ENCODE measurements around the gene MSH5. TPM values are rescaled to one million over a fixed set of nuclear protein-coding genes. Genes with fewer than 3 reads are reported as not detected.

Gene MSH5
- total RNA-seq, 1 donor from 2014 or later: 6.1 TPM

DNA sequence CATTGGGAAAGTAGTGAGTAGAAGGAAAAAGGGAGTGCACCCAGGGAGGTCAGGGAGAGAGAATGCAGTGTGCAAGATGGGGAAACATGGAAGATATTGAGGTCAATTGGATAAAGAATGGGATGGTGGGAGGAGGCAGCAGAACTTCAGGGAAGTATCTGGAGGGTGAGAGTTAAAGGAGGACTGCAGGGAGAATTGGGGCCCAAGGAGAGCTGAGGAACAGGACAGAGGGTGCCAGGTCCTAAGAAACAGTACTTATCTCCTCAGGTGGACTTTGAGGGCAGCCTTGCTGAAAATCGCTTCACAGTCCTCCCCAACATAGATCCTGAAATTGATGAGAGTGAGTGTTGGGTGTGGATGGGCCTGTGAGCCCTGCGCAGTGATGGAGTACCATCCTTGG lies 18.5 kb downstream of the MSH5 start:
- no peak for DNase-seq (ENCODE audit: low read depth, low spot score)

DNA sequence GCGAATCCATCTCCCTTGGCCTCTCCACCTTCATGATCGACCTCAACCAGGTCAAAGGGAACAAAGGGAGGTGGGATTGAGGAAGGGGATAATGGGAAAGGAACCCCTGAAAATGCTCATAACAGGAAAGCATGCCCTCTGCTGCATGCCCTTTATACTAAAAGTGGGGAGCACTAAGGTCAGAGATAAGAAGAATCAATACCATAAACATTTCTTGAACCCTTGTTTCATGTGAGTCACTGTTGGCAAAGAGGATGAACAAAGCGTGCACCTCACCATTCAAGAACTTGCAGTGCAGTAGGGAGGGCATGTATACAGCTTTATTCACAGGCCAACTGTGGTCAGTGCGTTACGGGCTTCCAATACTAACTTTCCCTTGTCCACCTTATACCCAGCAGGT lies 21.0 kb downstream of the MSH5 start:
- no peak for DNase-seq (ENCODE audit: low read depth, low spot score)

DNA sequence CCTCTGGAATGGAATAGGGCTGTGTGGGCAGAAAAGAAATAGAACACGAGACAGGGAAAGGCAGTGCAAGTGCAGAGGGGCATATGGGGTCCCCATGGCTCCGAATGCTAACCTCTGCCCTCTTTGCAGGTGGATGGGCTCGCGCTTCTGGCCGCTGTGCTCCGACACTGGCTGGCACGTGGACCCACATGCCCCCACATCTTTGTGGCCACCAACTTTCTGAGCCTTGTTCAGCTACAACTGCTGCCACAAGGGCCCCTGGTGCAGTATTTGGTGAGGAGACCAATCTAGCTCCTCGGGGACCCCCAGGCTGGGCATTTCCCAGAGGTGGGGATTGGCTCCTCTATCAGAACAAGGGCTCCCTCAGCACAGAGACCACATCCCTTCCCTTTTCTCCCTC lies 21.5 kb downstream of the MSH5 start:
- DNase-seq (ENCODE audit: low read depth, low spot score): no peak

DNA sequence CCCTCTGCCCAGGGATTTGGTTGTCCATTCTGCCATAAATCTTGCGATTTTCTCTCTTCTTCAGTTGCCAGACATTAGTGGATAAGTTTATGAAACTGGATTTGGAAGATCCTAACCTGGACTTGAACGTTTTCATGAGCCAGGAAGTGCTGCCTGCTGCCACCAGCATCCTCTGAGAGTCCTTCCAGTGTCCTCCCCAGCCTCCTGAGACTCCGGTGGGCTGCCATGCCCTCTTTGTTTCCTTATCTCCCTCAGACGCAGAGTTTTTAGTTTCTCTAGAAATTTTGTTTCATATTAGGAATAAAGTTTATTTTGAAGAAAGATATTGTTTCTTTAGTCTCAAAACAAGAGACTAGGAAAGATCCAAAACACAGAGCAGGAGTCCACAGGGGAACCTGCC lies 22.6 kb downstream of the MSH5 start, which contains the start of gene SAPCD1:
Gene SAPCD1, plus strand, starts transcription at position 301 of the 400 bp plus-strand sequence. CDS start 399 bp downstream, outside the sequence.
- no peak for DNase-seq (ENCODE audit: low read depth, low spot score)

DNA sequence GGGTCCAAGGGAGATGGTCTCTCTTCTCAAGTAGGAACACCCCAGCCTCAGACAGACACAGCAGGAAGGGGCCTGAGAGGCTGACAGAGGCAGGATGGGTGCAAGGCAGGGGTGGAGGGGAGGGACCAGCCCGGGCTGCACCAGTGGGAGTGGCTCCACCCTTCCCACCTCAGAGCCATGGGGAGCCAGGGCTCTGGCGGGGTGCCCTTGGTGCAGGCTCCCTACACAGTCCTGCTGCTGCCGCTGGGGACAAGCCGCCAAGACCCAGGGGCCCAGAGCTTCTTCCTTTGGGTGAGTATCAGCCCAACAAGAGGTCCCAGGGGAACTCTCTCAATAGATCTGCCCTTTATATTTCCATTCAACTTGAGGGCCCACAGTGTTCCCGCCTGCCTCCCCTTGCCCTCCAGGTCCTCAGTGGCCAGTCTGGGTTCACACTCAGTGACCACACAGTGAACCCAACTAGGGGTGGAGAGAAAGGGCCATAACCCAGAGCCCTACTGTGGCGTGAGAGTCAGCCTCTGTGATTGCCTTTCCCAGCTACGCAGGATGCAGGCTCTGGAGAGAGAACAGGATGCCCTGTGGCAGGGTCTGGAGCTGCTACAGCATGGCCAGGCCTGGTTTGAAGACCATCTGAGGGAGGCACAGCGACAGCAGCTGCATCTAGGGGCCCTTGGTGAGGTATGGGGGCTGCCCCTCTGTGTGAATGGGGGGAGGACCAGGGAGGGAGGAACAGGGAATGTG lies 23.2 kb downstream of the MSH5 start:
- no peak for DNase-seq (ENCODE audit: low read depth, low spot score)

DNA sequence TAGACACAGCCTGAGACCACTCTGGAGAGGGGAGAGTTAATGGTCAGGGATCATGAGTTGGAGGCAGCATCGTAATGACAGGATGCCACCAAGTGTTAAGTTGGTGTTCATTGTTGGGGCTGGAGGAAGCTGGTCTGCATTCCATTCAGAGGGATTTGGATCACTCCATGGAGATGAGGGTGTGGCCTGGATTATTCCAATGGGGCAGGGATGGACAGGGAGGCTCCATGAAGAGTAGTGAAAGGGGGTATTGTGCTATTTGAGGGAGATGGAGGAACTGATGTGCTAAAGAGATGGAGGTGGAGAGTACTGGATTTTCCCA lies 23.8 kb downstream of the MSH5 start:
- DNase-seq (ENCODE audit: low read depth, low spot score): no peak

DNA sequence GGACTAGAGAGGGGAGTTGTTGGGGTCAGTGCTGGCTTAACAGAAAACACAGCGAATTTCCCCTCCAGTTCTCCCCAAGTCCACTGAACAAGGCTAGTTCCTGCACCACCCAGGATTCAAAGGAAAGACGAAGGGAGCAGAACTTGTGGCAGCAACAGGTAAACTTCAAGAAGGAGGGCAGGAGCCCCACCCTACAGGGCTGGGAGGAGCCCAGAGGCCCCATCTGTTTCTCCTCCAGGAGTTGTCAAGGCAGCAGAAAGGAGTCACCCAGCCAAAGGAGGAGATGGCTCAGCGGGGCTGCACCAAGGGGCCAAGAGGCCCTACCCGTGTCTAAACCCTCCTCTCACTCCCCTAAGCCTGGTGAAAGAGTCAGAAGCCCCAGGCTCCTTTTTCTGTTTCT lies 24.4 kb downstream of the MSH5 start:
- DNase-seq (ENCODE audit: low read depth, low spot score): no peak

DNA sequence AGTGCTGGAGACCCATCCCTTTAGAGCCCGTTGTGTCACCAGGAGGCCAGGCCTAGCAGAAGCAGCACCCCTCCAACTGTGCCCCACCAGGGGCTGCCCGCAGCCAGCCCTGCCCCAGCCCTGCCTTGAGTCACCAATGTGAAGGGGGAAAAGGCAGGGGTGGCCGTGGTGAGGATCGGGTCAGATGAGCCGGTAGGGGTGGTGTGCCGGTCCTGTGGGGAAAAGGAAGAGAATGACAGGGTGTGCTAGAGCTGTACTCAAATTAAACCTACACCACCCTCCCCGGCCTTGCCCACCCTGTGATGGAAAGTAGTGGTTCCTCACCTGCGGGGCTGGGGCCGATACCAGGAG lies 25.7 kb downstream of the MSH5 start:
- no peak for DNase-seq (ENCODE audit: low read depth, low spot score)

DNA sequence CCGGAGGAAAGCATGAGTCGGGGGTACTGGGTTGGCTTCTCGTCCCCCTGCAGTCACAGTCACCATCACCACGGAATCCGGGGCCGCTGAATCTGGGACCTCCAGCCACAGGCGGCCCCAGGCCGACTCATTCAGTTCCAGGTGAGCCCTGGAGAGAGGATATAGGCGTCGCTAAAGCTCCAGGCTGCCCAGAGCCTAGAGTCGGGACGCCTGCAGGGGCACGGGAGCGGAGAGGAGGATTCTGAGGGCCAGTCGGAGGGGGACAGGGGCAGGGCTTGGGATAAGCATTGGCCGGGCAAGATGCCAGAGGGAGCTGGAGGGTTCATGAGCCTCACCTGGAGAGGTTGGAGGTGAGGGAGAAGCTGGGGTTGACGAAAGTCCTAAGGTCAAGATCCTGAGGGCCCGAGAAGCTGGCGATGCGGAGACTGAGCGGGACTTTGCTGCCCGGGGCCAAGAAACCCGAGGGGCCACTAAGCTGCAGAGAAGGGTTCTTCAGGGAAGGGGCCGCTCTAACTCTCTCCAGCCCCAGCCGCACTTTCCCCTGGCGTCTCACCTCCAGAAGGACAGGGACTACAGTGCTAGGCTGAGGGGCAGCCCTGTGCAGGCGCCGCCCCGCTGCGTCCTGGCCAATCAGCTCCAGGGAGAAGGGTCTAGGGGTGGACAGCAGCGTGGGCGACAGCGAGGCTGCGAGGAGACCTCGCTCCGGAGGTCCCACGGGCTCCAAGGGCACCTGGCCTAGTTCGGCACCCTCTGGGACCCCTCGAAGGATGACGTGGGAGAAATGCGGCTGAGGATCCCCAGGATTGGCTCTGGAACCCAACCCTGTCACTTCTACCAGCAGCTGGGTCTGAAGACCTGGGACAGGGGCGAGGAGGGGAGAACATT lies 26.3 kb downstream of the MSH5 start:
- DNase-seq (ENCODE audit: low read depth, low spot score): no peak

DNA sequence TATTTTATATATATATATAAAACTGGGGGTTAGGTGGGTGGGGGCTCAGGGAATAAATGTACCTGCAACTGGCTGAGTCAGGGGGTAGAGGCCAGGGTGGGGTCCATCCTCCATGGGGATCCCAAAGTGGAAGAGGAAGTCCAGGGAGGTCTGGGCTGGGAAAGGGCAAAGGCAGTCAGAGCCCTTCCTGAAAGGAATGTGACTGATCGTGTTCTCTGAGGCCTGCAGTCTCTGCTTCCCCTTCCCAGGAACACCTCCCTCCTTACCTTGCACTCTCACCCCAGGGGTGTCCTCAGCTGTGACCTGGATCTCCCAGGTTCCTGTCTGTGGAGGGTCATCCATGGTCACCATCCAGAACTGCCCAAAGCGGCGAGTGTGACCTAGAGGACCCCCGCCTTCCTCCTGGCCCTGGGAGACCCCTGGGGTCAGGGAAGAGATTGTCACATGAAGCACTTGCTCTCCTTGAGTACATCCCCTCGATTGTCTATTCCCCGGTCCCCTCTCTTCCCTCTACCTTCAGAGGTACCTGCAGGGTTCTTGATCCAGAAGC lies 27.4 kb downstream of the MSH5 start:
- no peak for DNase-seq (ENCODE audit: low read depth, low spot score)

DNA sequence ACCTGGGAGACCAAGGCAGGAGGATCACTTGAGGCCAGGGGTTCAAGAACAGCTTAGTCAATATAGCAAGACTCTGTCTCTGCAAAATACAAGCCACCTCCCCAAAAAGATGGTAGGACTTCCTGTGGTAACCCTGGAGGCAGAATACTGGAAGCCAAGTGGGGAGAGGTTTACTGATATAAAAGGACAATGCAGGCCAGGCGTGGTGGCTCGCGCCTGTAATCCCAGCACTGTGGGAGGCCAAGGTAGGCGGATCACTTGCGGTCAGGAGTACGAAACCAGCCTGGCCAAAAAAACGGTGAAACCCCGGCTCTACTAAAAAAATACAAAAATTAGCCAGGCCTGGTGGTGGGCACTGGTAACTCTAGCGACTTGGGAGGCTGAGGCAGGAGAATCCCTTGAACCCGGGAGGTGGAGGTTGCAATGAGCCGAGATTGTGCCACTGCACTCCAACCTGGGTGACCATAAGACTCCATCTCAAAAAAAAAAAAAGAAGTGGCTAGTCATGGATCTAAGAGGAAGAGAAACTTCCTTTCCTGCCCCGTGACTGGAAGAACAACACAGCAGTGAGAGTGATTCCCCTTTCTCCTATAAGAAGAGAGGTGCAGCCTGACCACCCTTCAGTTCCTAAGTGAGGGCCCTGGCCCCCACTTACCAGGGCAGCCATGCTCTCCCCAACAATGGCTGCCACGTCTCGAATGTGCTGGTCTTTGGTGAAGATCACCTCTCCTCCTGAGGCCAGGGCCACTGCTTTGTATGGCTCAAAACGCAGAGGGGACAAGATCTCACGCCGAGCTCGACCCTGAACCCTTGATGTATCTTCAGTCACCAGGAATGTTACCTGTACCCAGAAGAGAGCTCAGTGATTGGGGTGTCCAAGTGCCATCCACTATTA lies 28.8 kb downstream of the MSH5 start:
- no peak for DNase-seq (ENCODE audit: low read depth, low spot score)

DNA sequence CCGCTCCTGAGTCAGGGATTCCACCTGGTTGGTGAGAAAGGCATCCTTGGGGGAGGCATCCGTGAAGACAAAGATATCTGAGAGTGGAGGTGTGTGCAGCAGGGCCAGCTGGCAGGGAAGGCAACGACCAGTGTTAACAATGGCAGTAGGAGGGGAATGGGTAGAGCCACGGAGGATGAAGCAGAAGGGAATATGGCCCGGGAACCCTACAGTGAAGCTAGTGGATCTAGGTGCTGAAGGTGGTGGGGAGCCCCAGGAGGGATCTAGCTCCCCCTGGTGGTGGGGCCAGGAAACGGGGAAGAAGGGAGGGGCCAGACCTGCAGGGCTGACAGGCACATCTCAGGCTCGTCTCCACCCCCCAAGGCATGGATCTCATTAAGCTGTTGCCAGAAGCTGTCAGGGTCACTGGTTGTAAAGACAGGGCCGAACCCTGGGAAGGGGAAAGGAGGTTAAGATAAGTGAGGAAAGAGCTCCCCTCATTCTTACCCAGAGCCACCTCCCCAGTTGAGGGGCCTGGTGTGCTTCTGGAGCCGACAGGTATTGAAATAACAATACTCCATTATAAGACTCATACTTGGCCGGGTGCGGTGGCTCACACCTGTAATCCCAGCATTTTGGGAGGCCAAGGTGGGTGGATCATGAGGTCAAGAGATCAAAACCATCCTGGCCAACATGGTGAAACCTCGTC lies 30.0 kb downstream of the MSH5 start:
- no peak for DNase-seq (ENCODE audit: low read depth, low spot score)

DNA sequence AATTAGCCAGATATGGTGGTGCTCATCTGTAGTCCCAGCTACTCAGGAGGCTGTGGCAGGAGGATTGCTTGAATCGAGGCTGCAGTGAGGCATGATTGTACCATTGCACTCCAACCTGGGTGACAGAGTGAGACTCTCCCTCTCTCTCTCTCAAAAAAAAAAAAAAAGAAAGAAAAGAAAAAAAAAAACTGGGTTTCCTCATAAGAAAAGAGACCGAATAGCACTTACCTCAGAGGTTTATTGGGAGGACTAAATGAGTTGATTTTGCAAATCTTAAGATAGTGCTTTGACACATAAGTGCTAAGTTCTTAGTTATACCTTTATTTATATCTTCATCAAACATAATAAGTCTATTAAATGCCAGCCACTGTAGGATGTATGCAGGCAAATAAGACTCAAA lies 31.1 kb downstream of the MSH5 start:
- no peak for DNase-seq (ENCODE audit: low read depth, low spot score)

DNA sequence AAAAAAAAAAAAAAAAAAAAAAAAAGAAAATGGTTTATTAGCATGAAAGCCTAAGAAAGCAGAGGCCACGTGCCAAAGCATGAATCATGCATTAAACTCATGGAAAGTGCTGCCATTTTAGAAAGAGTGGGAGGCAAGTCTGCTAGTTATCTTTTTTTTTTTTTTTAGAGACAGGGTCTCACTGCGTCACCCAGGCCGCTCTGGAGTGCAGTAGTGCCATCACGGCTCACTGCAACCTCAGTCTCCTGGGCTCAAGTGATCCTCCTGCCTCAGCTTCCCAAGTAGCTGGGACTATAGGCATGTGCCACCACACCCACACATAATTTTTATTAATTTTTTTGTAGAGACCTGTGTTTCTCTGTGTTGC lies 32.2 kb downstream of the MSH5 start:
- DNase-seq (ENCODE audit: low read depth, low spot score): no peak

DNA sequence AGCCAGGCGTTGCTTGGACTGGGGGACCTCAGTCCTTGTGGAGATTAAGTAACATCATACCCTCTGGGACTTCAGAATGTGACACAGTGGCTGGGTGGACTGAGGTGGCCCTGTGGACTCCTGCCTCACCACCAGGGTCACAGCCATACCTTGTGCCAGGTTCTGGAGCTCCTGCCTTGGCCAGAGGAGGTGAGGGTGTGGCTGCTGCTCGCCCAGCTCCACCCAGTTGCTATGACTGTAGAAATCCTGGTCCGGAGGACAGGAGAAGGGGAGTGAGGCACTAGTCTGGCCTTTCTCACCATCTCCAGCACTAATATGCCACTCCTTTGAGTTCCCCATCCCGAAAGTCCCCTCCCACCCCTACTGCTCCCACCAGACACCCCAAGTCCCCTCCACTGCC lies 35.4 kb downstream of the MSH5 start:
- no peak for DNase-seq (ENCODE audit: low read depth, low spot score)

DNA sequence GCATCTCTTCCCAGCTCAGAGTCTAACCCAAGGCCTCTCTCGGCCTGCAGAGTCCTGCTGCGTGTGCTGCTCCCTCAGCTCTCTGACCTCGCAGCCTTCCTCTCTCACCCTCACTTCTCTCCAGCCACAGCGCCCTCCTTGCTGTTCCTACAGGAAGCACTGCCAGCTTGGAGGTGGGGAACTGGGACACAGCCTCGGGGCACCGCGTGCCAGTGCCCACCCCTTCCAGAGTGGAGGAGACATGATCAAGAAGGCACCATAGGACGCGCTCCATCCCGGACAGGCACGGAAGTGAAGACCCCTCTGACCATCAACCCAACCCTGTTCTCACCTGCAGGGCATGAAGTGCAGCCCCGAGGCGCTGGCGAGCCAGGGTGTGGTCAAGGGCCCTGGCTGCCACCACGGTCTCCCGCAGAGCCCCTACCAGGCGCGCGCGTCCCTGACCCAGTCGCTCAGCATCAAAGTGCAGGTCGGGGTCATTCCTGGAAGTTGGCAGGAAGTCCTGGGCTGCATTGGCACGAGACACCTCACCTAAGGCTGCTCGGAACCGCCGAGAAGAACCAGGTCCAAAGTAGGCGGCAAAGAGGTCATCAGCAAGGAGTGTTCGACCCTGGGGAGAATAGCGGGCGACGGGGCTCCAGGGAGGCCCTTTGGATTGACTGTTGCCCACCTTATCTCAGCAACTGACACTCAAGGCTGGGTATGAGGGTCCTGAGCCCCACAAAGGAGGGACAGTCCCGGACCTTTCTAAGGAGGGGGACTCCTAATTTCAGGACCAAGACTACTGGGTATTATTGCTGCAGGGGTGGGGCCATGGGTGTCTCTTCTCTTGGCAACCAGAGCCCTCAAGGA lies 36.1 kb downstream of the MSH5 start:
- DNase-seq (ENCODE audit: low read depth, low spot score): no peak

DNA sequence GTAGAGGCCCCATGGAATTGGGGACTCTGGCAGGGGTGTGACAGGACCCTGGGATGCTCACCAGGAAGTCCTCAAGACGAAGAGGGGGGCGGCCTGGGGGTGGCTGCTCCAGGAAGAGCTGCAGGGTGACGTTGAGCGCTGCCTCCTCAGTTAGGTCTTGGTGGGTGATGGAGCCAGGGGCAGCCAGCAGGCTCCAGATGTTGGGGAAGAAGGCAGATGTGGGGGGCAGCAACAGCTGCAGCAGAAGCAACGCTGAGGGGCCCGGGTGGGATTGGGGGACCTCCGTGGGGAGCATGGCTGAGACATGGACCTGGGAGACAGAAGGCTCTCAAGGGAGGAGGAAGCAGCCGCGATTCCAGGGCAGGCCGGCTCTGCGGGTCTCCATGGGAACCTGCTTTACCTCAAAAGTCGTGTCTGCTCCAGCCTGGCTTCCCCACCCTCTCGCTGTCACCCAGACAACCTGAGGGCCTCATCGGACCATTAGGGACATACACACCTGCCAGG lies 36.7 kb downstream of the MSH5 start:
- DNase-seq (ENCODE audit: low read depth, low spot score): no peak

DNA sequence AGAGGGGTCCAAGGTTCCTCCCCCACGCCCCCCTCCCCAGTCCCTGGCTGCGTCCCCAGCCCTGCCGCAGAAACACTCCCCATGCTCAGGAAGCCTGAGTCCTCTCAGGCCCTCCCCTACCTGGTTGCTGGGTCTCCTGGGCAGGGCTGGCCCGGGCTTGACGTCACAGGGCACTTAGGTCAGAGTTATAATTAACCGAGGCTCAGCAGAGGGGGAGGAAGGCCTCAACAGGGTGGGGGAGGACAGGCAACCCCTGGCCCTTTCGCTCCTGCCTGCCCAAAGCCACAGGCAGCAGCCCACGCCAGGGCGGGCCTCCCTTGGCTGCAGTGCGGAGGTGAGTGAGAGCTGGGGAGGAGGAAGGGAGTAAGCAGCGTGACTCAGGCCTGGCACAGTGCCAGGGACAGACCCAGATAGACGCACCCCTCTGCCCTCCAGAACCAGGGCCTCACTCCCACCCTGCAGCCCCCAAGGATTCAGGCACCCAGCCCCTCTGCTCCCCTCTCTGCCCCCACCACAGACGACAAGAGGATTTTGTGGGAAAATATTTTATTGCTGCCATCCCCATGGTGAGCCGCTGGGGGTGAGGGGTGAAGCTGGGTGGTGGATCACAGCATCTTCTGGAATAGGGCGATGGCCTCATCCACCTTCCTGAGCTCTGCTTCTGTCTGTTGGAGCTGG lies 37.3 kb downstream of the MSH5 start, which contains the start of gene VWA7:
Gene VWA7, minus strand, starts transcription at position 340 of the 678 bp plus-strand sequence. CDS start 549 bp downstream, outside the sequence.
- no peak for DNase-seq (ENCODE audit: low read depth, low spot score)

DNA sequence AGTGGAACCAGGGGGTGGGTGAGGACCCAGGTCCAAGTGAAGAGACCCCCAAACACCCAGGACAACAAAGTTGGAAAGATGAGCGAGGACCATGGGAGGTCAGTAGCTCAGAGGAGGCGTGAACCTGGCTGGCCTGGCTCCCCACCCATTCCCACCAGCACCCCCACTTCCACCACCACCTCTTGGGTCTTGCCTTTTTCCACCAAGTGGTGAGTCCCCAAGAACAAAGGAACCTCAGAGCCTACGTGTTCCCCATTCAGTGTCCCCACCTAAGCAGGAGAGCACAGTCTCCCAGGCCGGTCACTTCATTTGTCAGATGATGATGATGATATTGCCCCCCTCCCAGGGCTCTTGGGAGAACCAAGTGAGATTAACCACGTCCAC lies 37.9 kb downstream of the MSH5 start:
- no peak for DNase-seq (ENCODE audit: low read depth, low spot score)
